ENCODE data around the gene EXTL1. TPM values are rescaled to one million over a fixed set of nuclear protein-coding genes. Genes with fewer than 3 reads are reported as not detected.
A peak's percentile ranks its signal among the peaks of the same experiment; 100 is the strongest.

Gene EXTL1
- total RNA-seq, 1 donor = 0.18 TPM

GRCh38 chr1:25997828-25998761 lies 23.5 kb upstream of the EXTL1 start, which contains the start of gene PAFAH2:
TSS of gene PAFAH2 (minus strand) at chr1:25998063. CDS start at chr1:25990816, 7,247 bp downstream.
- DNase-seq (ENCODE audit: low read depth) = peak; percentile 100
- peak; percentile 97 for TF ChIP-seq CTCF (IDR thresholded peaks at IDR 0.05; ENCODE audit: insufficient read depth, low read length)
- peak within 1 kb of the TSS; percentile 73 for H3K4me3 ChIP-seq (ENCODE audit: low read depth, low read length)

GRCh38 chr1:25999041-25999800 lies 22.4 kb upstream of the EXTL1 start:
- DNase-seq (ENCODE audit: low read depth) = no peak
- no peak overlapping the region for H3K4me3 ChIP-seq (ENCODE audit: low read depth, low read length)
- no peak for TF ChIP-seq CTCF (IDR thresholded peaks at IDR 0.05; ENCODE audit: insufficient read depth, low read length)

- DNase-seq (ENCODE audit: low read depth) = no peak
- no peak overlapping the region for H3K4me3 ChIP-seq (ENCODE audit: low read depth, low read length)
- TF ChIP-seq CTCF (IDR thresholded peaks at IDR 0.05; ENCODE audit: insufficient read depth, low read length) = no peak
These were observed 18.3 kb upstream of the EXTL1 start for GRCh38 chr1:26003262-26003661.

GRCh38 chr1:26003756-26004155 lies 17.8 kb upstream of the EXTL1 start:
- H3K4me3 ChIP-seq (ENCODE audit: low read depth, low read length) = no peak overlapping the region
- TF ChIP-seq CTCF (IDR thresholded peaks at IDR 0.05; ENCODE audit: insufficient read depth, low read length) = no peak
- DNase-seq (ENCODE audit: low read depth) = no peak

- no peak for TF ChIP-seq CTCF (IDR thresholded peaks at IDR 0.05; ENCODE audit: insufficient read depth, low read length)
- peak; percentile 26 for DNase-seq (ENCODE audit: low read depth)
- H3K4me3 ChIP-seq (ENCODE audit: low read depth, low read length) = no peak overlapping the region
These were observed 16.0 kb upstream of the EXTL1 start for GRCh38 chr1:26005434-26006105.

- no peak for DNase-seq (ENCODE audit: low read depth)
- TF ChIP-seq CTCF (IDR thresholded peaks at IDR 0.05; ENCODE audit: insufficient read depth, low read length) = no peak
- no peak overlapping the region for H3K4me3 ChIP-seq (ENCODE audit: low read depth, low read length)
These were observed 14.9 kb upstream of the EXTL1 start for GRCh38 chr1:26006710-26007109.
